ENCODE data around the gene SLC1A5. TPM values are rescaled to one million over a fixed set of nuclear protein-coding genes. Genes with fewer than 3 reads are reported as not detected.

Gene SLC1A5
- total RNA-seq, 2 experiments from 2014 or later: 145 to 161 TPM

GRCh38 chr19:46725036-46725820 lies 63.2 kb downstream of the SLC1A5 start:
- ChIA-PET POLR2A (no interaction called here), CTCF (ENCODE audit: unreplicated experiment) (interaction anchor here (0.6 kb wide), 1 partner anchor 1010 kb away, joined by 3 read pairs; no protein-coding TSS in a partner anchor)
- H3K79me2 ChIP-seq (ENCODE audit: insufficient read depth, low read depth, low read length): no peaks in the 10 kb centered on the region
- H3K9me3 ChIP-seq (ENCODE audit: low read length): no peaks in the 10 kb centered on the region
- no peak overlapping the region for H3K27ac ChIP-seq (ENCODE audit: low read depth, low read length, poor library complexity, severe bottlenecking)
- no TSS peak for BruUV-seq (replicated peaks)
- DNase-seq (ENCODE audit: low spot score): no peak
- H3K4me2 ChIP-seq (ENCODE audit: low read length): no peak overlapping the region
- H3K4me3 ChIP-seq (ENCODE audit: low read depth, low read length, poor library complexity, severe bottlenecking): no peak overlapping the region
- no peaks in the 10 kb centered on the region for H3K9me2 ChIP-seq (ENCODE audit: insufficient read depth, low read length)
- H3K4me1 ChIP-seq (ENCODE audit: insufficient read depth, low read length, poor library complexity, severe bottlenecking): peaks cover 15% of the 10 kb centered on the region
- H3K36me3 ChIP-seq (ENCODE audit: insufficient read depth, low read length): peaks cover 96% of the 10 kb centered on the region
- no peak for TF ChIP-seq EZH2phosphoT487 (IDR thresholded peaks at IDR 0.05; ENCODE audit: borderline replicate concordance, low read depth, low read length)
- no peak for TF ChIP-seq CTCF (conservative IDR thresholded peaks at IDR 0.05; ENCODE audit: low read length)
- no peak overlapping the region for H2AFZ ChIP-seq (ENCODE audit: low read length)
- 0 out of 2 replicates have a peak, but pooled peaks cover 4% of the 10 kb centered on the region for H4K20me1 ChIP-seq (ENCODE audit: insufficient read depth, low read length)
- intact Hi-C loops (cut with micrococcal nuclease; ENCODE audit: unreplicated experiment): no loop called here

Small RNA genes lying within 50 kb of the gene (small RNA-seq; reads per million reads assigned to genes)
- gene AC008622.3 (not detected), gene HNRNPMP2 (not detected), gene RF00019 (not detected)

Other genes with a start within 250 kb of the SLC1A5 start
- gene CALM3, start 187.3 kb downstream of the SLC1A5 start, total RNA-seq (2014; rRNA removed; shearing (Covaris generic)): 175 and 205 TPM in 2 replicates
- gene CALM3, start 187.3 kb downstream of the SLC1A5 start, total RNA-seq (2022): 198 and 246 TPM in 2 replicates
- gene PTGIR, start 163.5 kb downstream of the SLC1A5 start, total RNA-seq (2014; rRNA removed; shearing (Covaris generic)): 0.25 and 0.26 TPM in 2 replicates
- gene PTGIR, start 163.5 kb downstream of the SLC1A5 start, total RNA-seq (2022): not detected in 2 replicates
- gene GNG8, start 152.4 kb downstream of the SLC1A5 start, total RNA-seq (2014; rRNA removed; shearing (Covaris generic)): not detected in 2 replicates
- gene GNG8, start 152.4 kb downstream of the SLC1A5 start, total RNA-seq (2022): not detected in 2 replicates
- 0.10 and 0.44 TPM in 2 replicates for gene DACT3, start 127.4 kb downstream of the SLC1A5 start, total RNA-seq (2014; rRNA removed; shearing (Covaris generic))
- gene DACT3, start 127.4 kb downstream of the SLC1A5 start, total RNA-seq (2022): not detected in 2 replicates
- gene PRKD2, start 71.5 kb downstream of the SLC1A5 start, total RNA-seq (2014; rRNA removed; shearing (Covaris generic)): 30.5 and 34.3 TPM in 2 replicates
- gene PRKD2, start 71.5 kb downstream of the SLC1A5 start, total RNA-seq (2022): 89.2 and 101 TPM in 2 replicates
- 15.5 and 24.6 TPM in 2 replicates for gene FKRP, start 42.5 kb downstream of the SLC1A5 start, total RNA-seq (2014; rRNA removed; shearing (Covaris generic))
- gene FKRP, start 42.5 kb downstream of the SLC1A5 start, total RNA-seq (2022): 18.9 and 26.6 TPM in 2 replicates
- 77.8 and 115 TPM in 2 replicates for gene STRN4, start 42.1 kb downstream of the SLC1A5 start, total RNA-seq (2014; rRNA removed; shearing (Covaris generic))
- gene STRN4, start 42.1 kb downstream of the SLC1A5 start, total RNA-seq (2022): 68.0 and 77.3 TPM in 2 replicates
- 105 and 110 TPM in 2 replicates for gene AP2S1, start 62.3 kb upstream of the SLC1A5 start, total RNA-seq (2014; rRNA removed; shearing (Covaris generic))
- 79.3 and 88.2 TPM in 2 replicates for gene AP2S1, start 62.3 kb upstream of the SLC1A5 start, total RNA-seq (2022)
- 22.5 and 26.5 TPM in 2 replicates for gene ARHGAP35, start 72.4 kb upstream of the SLC1A5 start, total RNA-seq (2014; rRNA removed; shearing (Covaris generic))
- gene ARHGAP35, start 72.4 kb upstream of the SLC1A5 start, total RNA-seq (2022): 42.2 and 44.4 TPM in 2 replicates
- gene NPAS1, start 231.2 kb upstream of the SLC1A5 start, total RNA-seq (2014; rRNA removed; shearing (Covaris generic)): 3.4 and 3.5 TPM in 2 replicates
- 8.4 and 14.1 TPM in 2 replicates for gene NPAS1, start 231.2 kb upstream of the SLC1A5 start, total RNA-seq (2022)